HL-60 (cell line): ENCODE results near the gene GAS1.

Experiments
- DNase-seq, 2 experiments: peaks; one replicate each; pipeline ENCODE4 v3.0.0-alpha.2; 2010 to 2020; ENCODE audit warnings: low read depth in 1 of 2, low spot score in 1 of 2
- H3K27ac ChIP-seq: fragments of 250-450 bp; sonication (Bioruptor Pico); replicated peaks from 2 replicates; pipeline ENCODE4 v1.5.1; 2020; ENCODE audit warnings: mild to moderate bottlenecking, moderate library complexity
- H3K27me3 ChIP-seq: fragments of 250-450 bp; sonication (Bioruptor Pico); 2 replicates; pipeline ENCODE4 v1.5.1; 2021; ENCODE audit warnings: mild to moderate bottlenecking, moderate library complexity; ENCODE audit not compliant: insufficient read depth, poor library complexity, severe bottlenecking
- H3K4me3 ChIP-seq: replicated peaks from 2 replicates; pipeline ENCODE4 v1.5.1; 2011; ENCODE audit warnings: mild to moderate bottlenecking, control low read depth, low read length; ENCODE audit not compliant: insufficient read depth
- CTCF ChIP-seq: IDR thresholded peaks from one replicate; pipeline ENCODE4 v1.5.1; 2011; ENCODE audit warnings: low read length, control low read depth, inconsistent platforms; ENCODE audit not compliant: insufficient read depth
- GABPA ChIP-seq: IDR thresholded peaks from 2 replicates; pipeline ENCODE4 v1.6.1; 2012; ENCODE audit warnings: low read depth
- POLR2AphosphoS5 ChIP-seq: IDR thresholded peaks from 2 replicates; pipeline ENCODE4 v1.6.1; 2012; ENCODE audit warnings: low read depth
- REST ChIP-seq: IDR thresholded peaks from 2 replicates; pipeline ENCODE4 v1.6.1; 2012; ENCODE audit warnings: low read depth; ENCODE audit not compliant: insufficient replicate concordance
- SPI1 ChIP-seq: IDR thresholded peaks from 2 replicates; pipeline ENCODE4 v1.6.1; 2012; ENCODE audit warnings: low read depth, mild to moderate bottlenecking, borderline replicate concordance

Gene GAS1

GRCh38 chr9:86907346-86907745 is 40.0 kb downstream of the GAS1 start:
- peaks cover 7% of the 10 kb centered on the region for H3K27me3 ChIP-seq
- TF ChIP-seq CTCF (no peak), REST (no peak), SPI1 (no peak), GABPA (no peak), POLR2AphosphoS5 (no peak)

GRCh38 chr9:86903734-86904085 is 43.6 kb downstream of the GAS1 start:
- no peak overlapping the region for H3K4me3 ChIP-seq
- TF ChIP-seq CTCF (no peak), POLR2AphosphoS5 (no peak), GABPA (no peak), SPI1 (no peak), REST (no peak)
- H3K27ac ChIP-seq, result no peak overlapping the region
- DNase-seq, result no peak
- H3K27me3 ChIP-seq, result peaks cover 9% of the 10 kb centered on the region

More at GRCh38 chr9:86907346-86907745, 40.0 kb downstream of the GAS1 start:
- H3K4me3 ChIP-seq, result no peak overlapping the region
- DNase-seq, result no peak
- no peak overlapping the region for H3K27ac ChIP-seq

GRCh38 chr9:86902991-86903733 is 44.1 kb downstream of the GAS1 start:
- H3K4me3 ChIP-seq, result no peak overlapping the region
- DNase-seq, result no peak
- H3K27me3 ChIP-seq, result peaks cover 9% of the 10 kb centered on the region
- TF ChIP-seq GABPA, result no peak
- no peak for TF ChIP-seq REST
- TF ChIP-seq SPI1, result no peak
- no peak for TF ChIP-seq CTCF
- no peak for TF ChIP-seq POLR2AphosphoS5
- no peak overlapping the region for H3K27ac ChIP-seq
